NCI-H345 treated with DMSO at 0.1 percent for 48 hours (cell line): ENCODE results near the gene RASAL2.
"Not testable (repeated sequence)": the region's sequence is repeated elsewhere in the genome, so short reads cannot be mapped to it uniquely, and the experiment has no call there.

Source experiments
- DNase-seq: peaks from one replicate; lab custom pipeline; 2025; ENCODE audit not compliant: unreplicated experiment; lab: John Stamatoyannopoulos, UW

Gene RASAL2

GRCh38 chr1:178223289-178223688 lies 129.4 kb downstream of the RASAL2 start:
- no peak for DNase-seq

- no peak for DNase-seq
Measured at GRCh38 chr1:178224358-178224757, 130.5 kb downstream of the RASAL2 start.

GRCh38 chr1:178230881-178231409 lies 137.0 kb downstream of the RASAL2 start:
- DNase-seq = no peak

GRCh38 chr1:178232108-178232507 lies 138.2 kb downstream of the RASAL2 start:
- DNase-seq = no peak

- no peak for DNase-seq
Measured at GRCh38 chr1:178232949-178233348, 139.0 kb downstream of the RASAL2 start.

- no peak for DNase-seq
Measured at GRCh38 chr1:178237121-178237520, 143.2 kb downstream of the RASAL2 start.

GRCh38 chr1:178238722-178239510 lies 145.0 kb downstream of the RASAL2 start:
- no peak for DNase-seq

GRCh38 chr1:178241057-178241456 lies 147.2 kb downstream of the RASAL2 start:
- DNase-seq = no peak

- no peak for DNase-seq
Measured at GRCh38 chr1:178241837-178242236, 147.9 kb downstream of the RASAL2 start.

GRCh38 chr1:178243119-178243518 lies 149.2 kb downstream of the RASAL2 start:
- DNase-seq = no peak

- no peak for DNase-seq
Measured at GRCh38 chr1:178243890-178244289, 150.0 kb downstream of the RASAL2 start.

- DNase-seq = not testable (repeated sequence)
Measured at GRCh38 chr1:178248284-178248683, 154.4 kb downstream of the RASAL2 start.

GRCh38 chr1:178253581-178253980 lies 159.7 kb downstream of the RASAL2 start:
- not testable (repeated sequence) for DNase-seq

- DNase-seq = no peak
Measured at GRCh38 chr1:178254433-178254832, 160.5 kb downstream of the RASAL2 start.

GRCh38 chr1:178258536-178258935 lies 164.6 kb downstream of the RASAL2 start:
- DNase-seq = no peak

GRCh38 chr1:178262120-178262500 lies 168.2 kb downstream of the RASAL2 start:
- no peak for DNase-seq

GRCh38 chr1:178263341-178263740 lies 169.4 kb downstream of the RASAL2 start:
- DNase-seq = no peak

GRCh38 chr1:178266113-178266512 lies 172.2 kb downstream of the RASAL2 start:
- no peak for DNase-seq

GRCh38 chr1:178266619-178267066 lies 172.7 kb downstream of the RASAL2 start:
- no peak for DNase-seq

GRCh38 chr1:178267646-178268094 lies 173.8 kb downstream of the RASAL2 start:
- DNase-seq = no peak

- no peak for DNase-seq
Measured at GRCh38 chr1:178271471-178271870, 177.6 kb downstream of the RASAL2 start.

- DNase-seq = no peak
Measured at GRCh38 chr1:178273707-178274410, 180.0 kb downstream of the RASAL2 start.
